KMS-11 (cell line): ENCODE measurements around the gene GRIA2.
"Not testable (repeated sequence)": the region's sequence is repeated elsewhere in the genome, so short reads cannot be mapped to it uniquely, and the experiment has no call there.

ENCODE experiments used
- H2AFZ ChIP-seq: fragments of 200-600 bp; sonication (generic); 2 replicates; pipeline ENCODE4 v1.6.1; 2016; ENCODE audit warnings: antibody characterized with exemption, mixed run types, low read depth
- H3K27ac ChIP-seq: fragments of 200-600 bp; sonication (generic); 2 replicates; pipeline ENCODE4 v1.6.1; 2016; ENCODE audit warnings: mild to moderate bottlenecking, mixed run types
- H3K27me3 ChIP-seq: fragments of 200-600 bp; sonication (generic); 2 replicates; pipeline ENCODE4 v1.6.1; 2017; ENCODE audit warnings: mild to moderate bottlenecking, low read depth, mixed run types, moderate library complexity; ENCODE audit not compliant: insufficient read depth
- H3K36me3 ChIP-seq: fragments of 200-600 bp; sonication (generic); 2 replicates; pipeline ENCODE4 v1.6.1; 2017; ENCODE audit warnings: mild to moderate bottlenecking, mixed run types; ENCODE audit not compliant: insufficient read depth
- H3K4me1 ChIP-seq: fragments of 200-600 bp; sonication (generic); 2 replicates; pipeline ENCODE4 v1.6.1; 2016; ENCODE audit warnings: mild to moderate bottlenecking, low read depth, mixed run types; ENCODE audit not compliant: poor library complexity, severe bottlenecking
- H3K4me2 ChIP-seq: fragments of 200-600 bp; sonication (generic); 2 replicates; pipeline ENCODE4 v1.7.0; 2016; ENCODE audit warnings: mild to moderate bottlenecking, mixed run types
- H3K4me3 ChIP-seq: fragments of 200-600 bp; sonication (generic); IDR thresholded peaks from 2 replicates; pipeline ENCODE4 v1.6.1; 2017; ENCODE audit warnings: low read depth, low read length, mixed read lengths; ENCODE audit not compliant: insufficient read depth
- H3K79me2 ChIP-seq: fragments of 200-600 bp; sonication (generic); 2 replicates; pipeline ENCODE4 v1.6.1; 2016; ENCODE audit warnings: low read depth, mixed run types; ENCODE audit not compliant: insufficient read depth
- H3K9ac ChIP-seq: fragments of 200-600 bp; sonication (generic); 2 replicates; pipeline ENCODE4 v1.6.1; 2016; ENCODE audit warnings: mild to moderate bottlenecking, mixed run types
- H4K20me1 ChIP-seq: fragments of 200-600 bp; sonication (generic); 2 replicates; pipeline ENCODE4 v1.6.1; 2016; ENCODE audit warnings: mild to moderate bottlenecking, mixed run types; ENCODE audit not compliant: insufficient read depth
- TF ChIP-seq, protein P1 (sequence below): fragments of 200-600 bp; sonication (generic); conservative IDR thresholded peaks from 2 replicates; pipeline ENCODE4 v1.6.1; 2017; ENCODE audit warnings: low read depth, mild to moderate bottlenecking, antibody characterized with exemption, low read length, moderate library complexity, mixed read lengths

GRIA2 gene

GRCh38 chr4:157220371-157220881, at the start of gene GRIA2:
GRIA2 (plus strand) TSS chr4:157220728; CDS start chr4:157221043, 315 bp downstream.
- H2AFZ ChIP-seq, result no peak within 1 kb of the TSS
- no peak within 1 kb of the TSS for H3K9ac ChIP-seq
- H3K4me2 ChIP-seq, result no peak within 1 kb of the TSS
- no peaks in the 10 kb centered on the region for H3K36me3 ChIP-seq
- no peaks in the 10 kb centered on the region for H3K27me3 ChIP-seq
- no peak within 1 kb of the TSS for H3K27ac ChIP-seq
- H4K20me1 ChIP-seq, result no peaks in the 10 kb centered on the region
- TF ChIP-seq, protein P1, sequence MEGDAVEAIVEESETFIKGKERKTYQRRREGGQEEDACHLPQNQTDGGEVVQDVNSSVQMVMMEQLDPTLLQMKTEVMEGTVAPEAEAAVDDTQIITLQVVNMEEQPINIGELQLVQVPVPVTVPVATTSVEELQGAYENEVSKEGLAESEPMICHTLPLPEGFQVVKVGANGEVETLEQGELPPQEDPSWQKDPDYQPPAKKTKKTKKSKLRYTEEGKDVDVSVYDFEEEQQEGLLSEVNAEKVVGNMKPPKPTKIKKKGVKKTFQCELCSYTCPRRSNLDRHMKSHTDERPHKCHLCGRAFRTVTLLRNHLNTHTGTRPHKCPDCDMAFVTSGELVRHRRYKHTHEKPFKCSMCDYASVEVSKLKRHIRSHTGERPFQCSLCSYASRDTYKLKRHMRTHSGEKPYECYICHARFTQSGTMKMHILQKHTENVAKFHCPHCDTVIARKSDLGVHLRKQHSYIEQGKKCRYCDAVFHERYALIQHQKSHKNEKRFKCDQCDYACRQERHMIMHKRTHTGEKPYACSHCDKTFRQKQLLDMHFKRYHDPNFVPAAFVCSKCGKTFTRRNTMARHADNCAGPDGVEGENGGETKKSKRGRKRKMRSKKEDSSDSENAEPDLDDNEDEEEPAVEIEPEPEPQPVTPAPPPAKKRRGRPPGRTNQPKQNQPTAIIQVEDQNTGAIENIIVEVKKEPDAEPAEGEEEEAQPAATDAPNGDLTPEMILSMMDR, result no peak
- no peaks in the 10 kb centered on the region for H3K79me2 ChIP-seq
- H3K4me3 ChIP-seq, result no peak within 1 kb of the TSS
- peaks cover 6% of the 10 kb centered on the region for H3K4me1 ChIP-seq

DNA sequence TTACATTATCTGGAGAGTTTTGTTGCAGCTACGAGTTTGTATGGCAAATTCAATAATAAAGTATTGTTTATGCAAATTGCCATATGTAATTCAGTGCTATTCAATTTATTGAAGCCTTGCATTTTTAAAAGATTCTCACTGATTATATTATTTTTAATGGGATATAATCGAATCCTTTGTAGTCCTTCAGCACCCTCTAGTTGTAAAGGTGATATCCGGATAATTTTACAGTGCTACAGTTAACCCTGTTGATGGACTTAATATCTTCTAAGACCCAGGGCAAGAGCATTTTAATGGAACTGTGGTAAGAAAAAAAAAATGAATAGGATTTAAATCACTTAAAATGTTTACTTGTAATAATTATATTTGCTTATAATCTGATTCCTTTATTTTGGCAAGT, 48.5 kb upstream of the GRIA2 start:
- no peaks in the 10 kb centered on the region for H3K36me3 ChIP-seq
- TF ChIP-seq, protein P1, result no peak; the same call in 1 of the 2 replicates
- no peak overlapping the region for H3K27ac ChIP-seq
- no peaks in the 10 kb centered on the region for H3K4me1 ChIP-seq
- H2AFZ ChIP-seq, result no peak overlapping the region
- no peak overlapping the region for H3K4me2 ChIP-seq
- H3K27me3 ChIP-seq, result no peaks in the 10 kb centered on the region
- H4K20me1 ChIP-seq, result no peaks in the 10 kb centered on the region
- H3K4me3 ChIP-seq, result no peak overlapping the region
- no peak overlapping the region for H3K9ac ChIP-seq
- no peaks in the 10 kb centered on the region for H3K79me2 ChIP-seq

DNA sequence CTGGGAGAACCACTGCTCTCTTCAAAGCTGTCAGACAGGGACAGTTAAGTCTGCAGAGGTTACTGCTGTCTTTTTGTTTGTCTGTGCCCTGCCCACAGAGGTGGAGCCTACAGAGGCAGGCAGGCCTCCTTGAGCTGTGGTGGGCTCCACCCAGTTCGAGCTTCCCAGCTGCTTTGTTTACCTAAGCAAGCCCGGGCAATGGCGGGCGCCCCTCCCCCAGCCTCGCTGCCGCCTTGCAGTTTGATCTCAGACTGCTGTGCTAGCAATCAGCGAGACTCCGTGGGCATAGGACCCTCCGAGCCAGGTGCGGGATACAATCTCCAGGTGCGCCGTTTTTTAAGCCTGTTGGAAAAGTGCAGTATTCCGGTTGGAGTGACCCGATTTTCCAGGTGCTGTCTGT, 40.3 kb upstream of the GRIA2 start:
- not testable (repeated sequence) for H3K27me3 ChIP-seq, H3K36me3 ChIP-seq, H3K27ac ChIP-seq, H3K79me2 ChIP-seq, H4K20me1 ChIP-seq, H2AFZ ChIP-seq, H3K4me2 ChIP-seq, H3K4me3 ChIP-seq, H3K4me1 ChIP-seq, H3K9ac ChIP-seq

DNA sequence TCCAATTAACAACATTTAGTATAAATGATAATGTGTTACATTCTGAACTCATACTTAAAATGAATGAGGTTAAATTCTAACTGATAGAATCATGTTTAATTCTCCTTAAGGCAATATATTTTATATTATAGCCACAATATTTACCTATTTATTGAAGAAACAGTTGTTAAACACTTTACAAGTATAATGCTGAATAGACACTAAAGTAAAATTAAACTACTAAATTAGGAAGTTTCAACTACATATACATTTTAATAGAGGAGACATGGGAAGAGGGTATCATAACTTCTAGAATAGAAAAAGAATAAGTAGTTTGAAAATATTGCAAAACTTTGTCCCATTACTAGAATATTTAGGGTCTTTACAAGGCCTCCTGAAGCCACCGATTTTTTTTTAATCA, 36.2 kb upstream of the GRIA2 start:
- H3K4me2 ChIP-seq, result no peak overlapping the region
- no peak overlapping the region for H3K4me3 ChIP-seq
- H3K36me3 ChIP-seq, result no peaks in the 10 kb centered on the region
- no peaks in the 10 kb centered on the region for H3K27me3 ChIP-seq
- no peak overlapping the region for H2AFZ ChIP-seq
- TF ChIP-seq, protein P1, result no peak
- no peak overlapping the region for H3K9ac ChIP-seq
- no peaks in the 10 kb centered on the region for H4K20me1 ChIP-seq
- H3K79me2 ChIP-seq, result no peaks in the 10 kb centered on the region
- H3K27ac ChIP-seq, result no peak overlapping the region
- no peaks in the 10 kb centered on the region for H3K4me1 ChIP-seq

- Histone ChIP-seq H2AFZ (no peak overlapping the region), H3K27ac (no peak overlapping the region), H3K4me3 (no peak overlapping the region), H3K4me2 (no peak overlapping the region), H3K27me3 (no peaks in the 10 kb centered on the region), H3K79me2 (no peaks in the 10 kb centered on the region), H3K36me3 (no peaks in the 10 kb centered on the region), H4K20me1 (no peaks in the 10 kb centered on the region), H3K4me1 (no peaks in the 10 kb centered on the region), H3K9ac (no peak overlapping the region)
- TF ChIP-seq, protein P1, result no peak
Observed at GRCh38 chr4:157185363-157185762, 35.2 kb upstream of the GRIA2 start.
